ENCODE data around the gene FAM221B. TPM values are rescaled to one million over a fixed set of nuclear protein-coding genes. Genes with fewer than 3 reads are reported as not detected.

FAM221B gene
- total RNA-seq, 4 donors from 2014 or later: not detected

DNA sequence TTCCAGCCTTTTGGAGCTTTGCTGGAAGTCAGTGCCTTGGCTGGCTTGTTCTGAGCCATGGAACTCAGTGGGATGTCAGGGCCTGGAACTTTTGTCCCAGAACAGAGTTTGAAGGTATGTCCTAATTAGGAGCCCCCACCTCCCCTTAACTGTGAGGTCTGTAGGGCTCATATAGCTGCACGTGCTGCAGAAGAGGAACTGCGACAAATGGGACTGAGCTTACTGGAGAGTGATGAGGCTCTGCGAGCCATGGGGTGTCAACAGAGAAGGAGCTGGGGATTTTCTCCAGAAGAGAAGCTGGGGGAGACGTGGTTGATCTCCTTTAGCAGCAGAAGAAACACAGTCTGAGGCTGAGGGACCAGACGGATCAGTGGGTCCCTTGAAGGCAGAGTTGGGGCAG is 11.4 kb upstream of the FAM221B start:
- Histone ChIP-seq H3K27me3 (no peaks in the 10 kb centered on the region), H3K4me3 (no peak overlapping the region), H3K36me3 (peaks cover 0 to 28% of the 10 kb centered on the region in 2 donors), H3K4me1 (peaks cover 0 to 28% (median 6%) of the 10 kb centered on the region in 3 donors), H3K27ac (no peak overlapping the region), H3K9me3 (no peaks in the 10 kb centered on the region)
- WGBS, 2 donors (ENCODE audit: low coverage in 1 of 2): 89 to 96% methylated on average over 3 of the region's 5 CpGs
- TF ChIP-seq POLR2AphosphoS5 (IDR thresholded peaks at IDR 0.05) (no peak), POLR2A (IDR thresholded peaks at IDR 0.05) (no peak), EP300 (IDR thresholded peaks at IDR 0.05) (no peak)
- TF ChIP-seq, protein P1, sequence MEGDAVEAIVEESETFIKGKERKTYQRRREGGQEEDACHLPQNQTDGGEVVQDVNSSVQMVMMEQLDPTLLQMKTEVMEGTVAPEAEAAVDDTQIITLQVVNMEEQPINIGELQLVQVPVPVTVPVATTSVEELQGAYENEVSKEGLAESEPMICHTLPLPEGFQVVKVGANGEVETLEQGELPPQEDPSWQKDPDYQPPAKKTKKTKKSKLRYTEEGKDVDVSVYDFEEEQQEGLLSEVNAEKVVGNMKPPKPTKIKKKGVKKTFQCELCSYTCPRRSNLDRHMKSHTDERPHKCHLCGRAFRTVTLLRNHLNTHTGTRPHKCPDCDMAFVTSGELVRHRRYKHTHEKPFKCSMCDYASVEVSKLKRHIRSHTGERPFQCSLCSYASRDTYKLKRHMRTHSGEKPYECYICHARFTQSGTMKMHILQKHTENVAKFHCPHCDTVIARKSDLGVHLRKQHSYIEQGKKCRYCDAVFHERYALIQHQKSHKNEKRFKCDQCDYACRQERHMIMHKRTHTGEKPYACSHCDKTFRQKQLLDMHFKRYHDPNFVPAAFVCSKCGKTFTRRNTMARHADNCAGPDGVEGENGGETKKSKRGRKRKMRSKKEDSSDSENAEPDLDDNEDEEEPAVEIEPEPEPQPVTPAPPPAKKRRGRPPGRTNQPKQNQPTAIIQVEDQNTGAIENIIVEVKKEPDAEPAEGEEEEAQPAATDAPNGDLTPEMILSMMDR (IDR thresholded peaks at IDR 0.05): no peak
- ATAC-seq: no peak

- TF ChIP-seq POLR2AphosphoS5 (IDR thresholded peaks at IDR 0.05): no peak
- TF ChIP-seq EP300 (IDR thresholded peaks at IDR 0.05): no peak
- TF ChIP-seq, protein P1 (IDR thresholded peaks at IDR 0.05): no peak
- TF ChIP-seq POLR2A (IDR thresholded peaks at IDR 0.05): no peak
- Histone ChIP-seq H3K36me3 (peaks cover 0 to 23% of the 10 kb centered on the region in 2 donors), H3K4me1 (peaks cover 0 to 31% (median 5%) of the 10 kb centered on the region in 3 donors), H3K27ac (no peak overlapping the region), H3K27me3 (no peaks in the 10 kb centered on the region), H3K9me3 (no peaks in the 10 kb centered on the region), H3K4me3 (no peak overlapping the region)
- ATAC-seq: no peak
- WGBS, 2 donors (ENCODE audit: low coverage in 1 of 2): 97 to 100% methylated on average over 4 to 5 of the region's 5 CpGs
These were observed 8.1 kb upstream of the FAM221B start for GRCh38 chr9:35836595-35836994.

- H3K9me3 ChIP-seq: no peaks in the 10 kb centered on the region
- H3K4me3 ChIP-seq: no peak overlapping the region
- H3K36me3 ChIP-seq: peaks cover 0 to 17% of the 10 kb centered on the region in 2 donors
- WGBS, 2 donors (ENCODE audit: low coverage in 1 of 2): 80 to 100% methylated on average over 1 to 2 of the region's 2 CpGs
- H3K27me3 ChIP-seq: no peaks in the 10 kb centered on the region
- TF ChIP-seq POLR2AphosphoS5 (IDR thresholded peaks at IDR 0.05) (no peak), POLR2A (IDR thresholded peaks at IDR 0.05) (no peak), EP300 (IDR thresholded peaks at IDR 0.05) (no peak)
- TF ChIP-seq, protein P1 (IDR thresholded peaks at IDR 0.05): no peak
- H3K4me1 ChIP-seq: peaks cover 0 to 39% (median 6%) of the 10 kb centered on the region in 3 donors
- H3K27ac ChIP-seq: no peak overlapping the region
- no peak for ATAC-seq
These were observed 7.2 kb upstream of the FAM221B start for GRCh38 chr9:35835766-35836165.

GRCh38 chr9:35835216-35835632 is 6.7 kb upstream of the FAM221B start:
- TF ChIP-seq, protein P1 (IDR thresholded peaks at IDR 0.05): no peak
- TF ChIP-seq POLR2AphosphoS5 (IDR thresholded peaks at IDR 0.05) (no peak), POLR2A (IDR thresholded peaks at IDR 0.05) (no peak), EP300 (IDR thresholded peaks at IDR 0.05) (no peak)
- H3K4me1 ChIP-seq: peaks cover 0 to 45% (median 11%) of the 10 kb centered on the region in 3 donors
- H3K9me3 ChIP-seq: no peaks in the 10 kb centered on the region
- no peak overlapping the region for H3K4me3 ChIP-seq
- no peak for ATAC-seq
- H3K36me3 ChIP-seq: peaks cover 0 to 17% of the 10 kb centered on the region in 2 donors
- H3K27me3 ChIP-seq: no peaks in the 10 kb centered on the region
- 80 to 100% methylated on average over 1 of the region's 3 CpGs for WGBS, 2 donors (ENCODE audit: low coverage in 1 of 2)
- H3K27ac ChIP-seq: no peak overlapping the region
